ENCODE results near the gene FTCD.
"Not testable (repeated sequence)": the region's sequence is repeated elsewhere in the genome, so short reads cannot be mapped to it uniquely, and the experiment has no call there.

- TF ChIP-seq JUNB (CRISPR knock-in tag; conservative IDR thresholded peaks at IDR 0.05); IRF1 (CRISPR knock-in tag; IDR thresholded peaks at IDR 0.05; ENCODE audit: borderline replicate concordance); NCOA6 (IDR thresholded peaks at IDR 0.05); FOXK2 (conservative IDR thresholded peaks at IDR 0.05 in 1 of 2, IDR thresholded peaks at IDR 0.05 in 1 of 2; ENCODE audit: low read depth in 2 of 2); NFYB (IDR thresholded peaks at IDR 0.05; ENCODE audit: extremely low read depth, insufficient read length): not testable (repeated sequence)
- TF ChIP-seq, protein P1, sequence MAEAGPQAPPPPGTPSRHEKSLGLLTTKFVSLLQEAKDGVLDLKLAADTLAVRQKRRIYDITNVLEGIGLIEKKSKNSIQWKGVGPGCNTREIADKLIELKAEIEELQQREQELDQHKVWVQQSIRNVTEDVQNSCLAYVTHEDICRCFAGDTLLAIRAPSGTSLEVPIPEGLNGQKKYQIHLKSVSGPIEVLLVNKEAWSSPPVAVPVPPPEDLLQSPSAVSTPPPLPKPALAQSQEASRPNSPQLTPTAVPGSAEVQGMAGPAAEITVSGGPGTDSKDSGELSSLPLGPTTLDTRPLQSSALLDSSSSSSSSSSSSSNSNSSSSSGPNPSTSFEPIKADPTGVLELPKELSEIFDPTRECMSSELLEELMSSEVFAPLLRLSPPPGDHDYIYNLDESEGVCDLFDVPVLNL (CRISPR knock-in tag; IDR thresholded peaks at IDR 0.05; ENCODE audit: low read depth), result not testable (repeated sequence)
Measured at GRCh38 chr21:46140352-46141003, 14.9 kb downstream of the FTCD start.
